WTC11 (cell line): ENCODE measurements around the gene TNFRSF19. TPM values are rescaled to one million over a fixed set of nuclear protein-coding genes. Genes with fewer than 3 reads are reported as not detected.
A peak's percentile ranks its signal among the peaks of the same experiment; 100 is the strongest.

Source experiments
- ATAC-seq: fragments of 200-7000 bp; cut with Tn5 transposase; 2 replicates; pipeline ENCODE4 v1.10.0; 2021; ENCODE audit warnings: mild to moderate bottlenecking, moderate library complexity
- CTCF ChIA-PET: fragments of 300-600 bp; sonication (Branson Sonifier 250); formaldehyde crosslinking; loops from one replicate; lab custom pipeline; 2021; ENCODE audit warnings: antibody characterized with exemption; lab: Charles Lee
- POLR2A ChIA-PET: fragments of 350-600 bp; sonication (Branson Sonifier 250); formaldehyde crosslinking; loops from one replicate; lab custom pipeline; 2021; ENCODE audit warnings: antibody characterized with exemption; lab: Charles Lee
- DNase-seq: peaks from one replicate; pipeline ENCODE4 v3.0.0; 2021; ENCODE audit warnings: low spot score
- H3K27ac Mint-ChIP-seq: 2 replicates; pipeline ENCODE4 v1.8.0; 2021; ENCODE audit warnings: mixed read lengths
- H3K27me3 Mint-ChIP-seq: 2 replicates; pipeline ENCODE4 v1.8.0; 2021; ENCODE audit warnings: low read depth, mild to moderate bottlenecking, moderate library complexity, mixed read lengths
- H3K36me3 Mint-ChIP-seq: 2 replicates; pipeline ENCODE4 v1.8.0; 2021; ENCODE audit warnings: mixed read lengths
- H3K4me1 Mint-ChIP-seq: 2 replicates; pipeline ENCODE4 v1.8.0; 2022; ENCODE audit warnings: mixed read lengths
- H3K4me3 Mint-ChIP-seq: 2 replicates; pipeline ENCODE4 v1.8.0; 2021; ENCODE audit warnings: mild to moderate bottlenecking, moderate library complexity, mixed read lengths
- H3K9me3 Mint-ChIP-seq: 2 replicates; pipeline ENCODE4 v1.8.0; 2021; ENCODE audit warnings: mixed read lengths
- ATF3 ChIP-seq: sonication (generic); formaldehyde crosslinking; conservative IDR thresholded peaks from 2 replicates; pipeline ENCODE4 v1.8.1; 2022; ENCODE audit warnings: mild to moderate bottlenecking, missing genetic modification reagents
- E2F1 ChIP-seq: sonication (generic); formaldehyde crosslinking; IDR thresholded peaks from 2 replicates; pipeline ENCODE4 v1.8.0; 2022; ENCODE audit warnings: mild to moderate bottlenecking, missing genetic modification reagents
- E2F4 ChIP-seq: sonication (generic); formaldehyde crosslinking; IDR thresholded peaks from 2 replicates; pipeline ENCODE4 v1.8.1; 2022; ENCODE audit warnings: low read depth, mild to moderate bottlenecking, moderate library complexity, missing genetic modification reagents, borderline replicate concordance
- FOXP1 ChIP-seq: sonication (generic); formaldehyde crosslinking; IDR thresholded peaks from 2 replicates; pipeline ENCODE4 v1.8.0; 2022; ENCODE audit warnings: missing genetic modification reagents, mild to moderate bottlenecking, moderate library complexity, borderline replicate concordance
- GTF2I ChIP-seq: fragments of 250-450 bp; sonication (Bioruptor Pico); conservative IDR thresholded peaks from 2 replicates; pipeline ENCODE4 v1.4.0; 2021; ENCODE audit warnings: mild to moderate bottlenecking
- JAZF1 ChIP-seq: fragments of 250-450 bp; sonication (Bioruptor Pico); IDR thresholded peaks from 2 replicates; pipeline ENCODE4 v1.9.0; 2021; ENCODE audit warnings: moderate library complexity, mild to moderate bottlenecking, inconsistent platforms
- OVOL2 ChIP-seq: fragments of 250-450 bp; sonication (Bioruptor Pico); IDR thresholded peaks from 2 replicates; pipeline ENCODE4 v1.9.0; 2021; ENCODE audit warnings: mild to moderate bottlenecking, borderline replicate concordance
- PRRX2 ChIP-seq: fragments of 250-450 bp; sonication (Bioruptor Pico); IDR thresholded peaks from 2 replicates; pipeline ENCODE4 v1.8.0; 2021; ENCODE audit warnings: mild to moderate bottlenecking
- SOX15 ChIP-seq: fragments of 250-450 bp; sonication (Bioruptor Pico); IDR thresholded peaks from 2 replicates; pipeline ENCODE4 v1.9.0; 2021; ENCODE audit warnings: mild to moderate bottlenecking
- TEAD1 ChIP-seq: sonication (generic); formaldehyde crosslinking; IDR thresholded peaks from 2 replicates; pipeline ENCODE4 v1.8.0; 2022; ENCODE audit warnings: mild to moderate bottlenecking, missing genetic modification reagents
- ZBTB21 ChIP-seq: sonication (generic); formaldehyde crosslinking; IDR thresholded peaks from 2 replicates; pipeline ENCODE4 v1.8.1; 2023; ENCODE audit warnings: mild to moderate bottlenecking, missing genetic modification reagents, borderline replicate concordance
- ZNF423 ChIP-seq: fragments of 250-450 bp; sonication (Bioruptor Pico); IDR thresholded peaks from 2 replicates; pipeline ENCODE4 v2.1.2; 2022; ENCODE audit warnings: mild to moderate bottlenecking, moderate library complexity
- ZNF425 ChIP-seq: fragments of 250-450 bp; sonication (Bioruptor Pico); conservative IDR thresholded peaks from 2 replicates; pipeline ENCODE4 v1.9.0; 2021; ENCODE audit warnings: mild to moderate bottlenecking
- ZNF671 ChIP-seq: fragments of 250-450 bp; sonication (Bioruptor Pico); IDR thresholded peaks from 2 replicates; pipeline ENCODE4 v1.8.0; 2021; ENCODE audit warnings: mild to moderate bottlenecking
- total RNA-seq: library from RNA; stranded (reverse); gene quantifications from 3 replicates; pipeline ENCODE4 v1.2.3, GENCODE V29; 2021
- TF ChIP-seq, protein P1 (sequence below): fragments of 200-600 bp; IDR thresholded peaks from 2 replicates; pipeline ENCODE4 v1.8.0; 2022; ENCODE audit warnings: antibody characterized with exemption
- TF ChIP-seq, protein P2 (sequence below): sonication (generic); formaldehyde crosslinking; IDR thresholded peaks from 2 replicates; pipeline ENCODE4 v1.8.1; 2022; ENCODE audit warnings: mild to moderate bottlenecking, missing genetic modification reagents, moderate library complexity, borderline replicate concordance
- TF ChIP-seq, protein P3 (sequence below): fragments of 250-450 bp; sonication (Bioruptor Pico); IDR thresholded peaks from 2 replicates; pipeline ENCODE4 v1.9.0; 2021; ENCODE audit warnings: mild to moderate bottlenecking
- TF ChIP-seq, protein P4 (sequence below): sonication (generic); formaldehyde crosslinking; IDR thresholded peaks from 2 replicates; pipeline ENCODE4 v1.8.1; 2023; ENCODE audit warnings: mild to moderate bottlenecking, missing genetic modification reagents, moderate library complexity
- TF ChIP-seq, protein P5 (sequence below): fragments of 250-450 bp; sonication (Bioruptor Pico); IDR thresholded peaks from 2 replicates; pipeline ENCODE4 v1.9.0; 2021; ENCODE audit warnings: mild to moderate bottlenecking, borderline replicate concordance

Gene TNFRSF19
- total RNA-seq, 1 experiment from 2014 or later, result 0.20 TPM

GRCh38 chr13:23715762-23716235, 145.6 kb downstream of the TNFRSF19 start:
- 0 out of 2 replicates have a peak, but pooled peaks have one; percentile 32 for TF ChIP-seq TEAD1
- no peak for TF ChIP-seq PRRX2
- TF ChIP-seq, protein P1, sequence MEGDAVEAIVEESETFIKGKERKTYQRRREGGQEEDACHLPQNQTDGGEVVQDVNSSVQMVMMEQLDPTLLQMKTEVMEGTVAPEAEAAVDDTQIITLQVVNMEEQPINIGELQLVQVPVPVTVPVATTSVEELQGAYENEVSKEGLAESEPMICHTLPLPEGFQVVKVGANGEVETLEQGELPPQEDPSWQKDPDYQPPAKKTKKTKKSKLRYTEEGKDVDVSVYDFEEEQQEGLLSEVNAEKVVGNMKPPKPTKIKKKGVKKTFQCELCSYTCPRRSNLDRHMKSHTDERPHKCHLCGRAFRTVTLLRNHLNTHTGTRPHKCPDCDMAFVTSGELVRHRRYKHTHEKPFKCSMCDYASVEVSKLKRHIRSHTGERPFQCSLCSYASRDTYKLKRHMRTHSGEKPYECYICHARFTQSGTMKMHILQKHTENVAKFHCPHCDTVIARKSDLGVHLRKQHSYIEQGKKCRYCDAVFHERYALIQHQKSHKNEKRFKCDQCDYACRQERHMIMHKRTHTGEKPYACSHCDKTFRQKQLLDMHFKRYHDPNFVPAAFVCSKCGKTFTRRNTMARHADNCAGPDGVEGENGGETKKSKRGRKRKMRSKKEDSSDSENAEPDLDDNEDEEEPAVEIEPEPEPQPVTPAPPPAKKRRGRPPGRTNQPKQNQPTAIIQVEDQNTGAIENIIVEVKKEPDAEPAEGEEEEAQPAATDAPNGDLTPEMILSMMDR, result peak; percentile 38
- TF ChIP-seq, protein P2, sequence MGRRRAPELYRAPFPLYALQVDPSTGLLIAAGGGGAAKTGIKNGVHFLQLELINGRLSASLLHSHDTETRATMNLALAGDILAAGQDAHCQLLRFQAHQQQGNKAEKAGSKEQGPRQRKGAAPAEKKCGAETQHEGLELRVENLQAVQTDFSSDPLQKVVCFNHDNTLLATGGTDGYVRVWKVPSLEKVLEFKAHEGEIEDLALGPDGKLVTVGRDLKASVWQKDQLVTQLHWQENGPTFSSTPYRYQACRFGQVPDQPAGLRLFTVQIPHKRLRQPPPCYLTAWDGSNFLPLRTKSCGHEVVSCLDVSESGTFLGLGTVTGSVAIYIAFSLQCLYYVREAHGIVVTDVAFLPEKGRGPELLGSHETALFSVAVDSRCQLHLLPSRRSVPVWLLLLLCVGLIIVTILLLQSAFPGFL (CRISPR knock-in tag), result no peak
- no peak for TF ChIP-seq ZNF425 (CRISPR knock-in tag)
- no peak for TF ChIP-seq SOX15 (CRISPR knock-in tag)
- no peak for TF ChIP-seq E2F4 (CRISPR knock-in tag)
- no peak for TF ChIP-seq E2F1
- TF ChIP-seq ZBTB21 (CRISPR knock-in tag), result no peak
- TF ChIP-seq ZNF671 (CRISPR knock-in tag), result no peak
- TF ChIP-seq JAZF1 (CRISPR knock-in tag), result no peak
- TF ChIP-seq OVOL2 (CRISPR knock-in tag), result no peak
- TF ChIP-seq, protein P3, sequence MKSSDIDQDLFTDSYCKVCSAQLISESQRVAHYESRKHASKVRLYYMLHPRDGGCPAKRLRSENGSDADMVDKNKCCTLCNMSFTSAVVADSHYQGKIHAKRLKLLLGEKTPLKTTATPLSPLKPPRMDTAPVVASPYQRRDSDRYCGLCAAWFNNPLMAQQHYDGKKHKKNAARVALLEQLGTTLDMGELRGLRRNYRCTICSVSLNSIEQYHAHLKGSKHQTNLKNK, result no peak
- no peak for TF ChIP-seq FOXP1 (CRISPR knock-in tag)
- peak; percentile 35; the same call in 1 of the 2 replicates for TF ChIP-seq ZNF423 (CRISPR knock-in tag)
- TF ChIP-seq GTF2I (CRISPR knock-in tag), result no peak
- TF ChIP-seq, protein P4, sequence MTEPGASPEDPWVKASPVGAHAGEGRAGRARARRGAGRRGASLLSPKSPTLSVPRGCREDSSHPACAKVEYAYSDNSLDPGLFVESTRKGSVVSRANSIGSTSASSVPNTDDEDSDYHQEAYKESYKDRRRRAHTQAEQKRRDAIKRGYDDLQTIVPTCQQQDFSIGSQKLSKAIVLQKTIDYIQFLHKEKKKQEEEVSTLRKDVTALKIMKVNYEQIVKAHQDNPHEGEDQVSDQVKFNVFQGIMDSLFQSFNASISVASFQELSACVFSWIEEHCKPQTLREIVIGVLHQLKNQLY (CRISPR knock-in tag), result no peak
- TF ChIP-seq, protein P5, sequence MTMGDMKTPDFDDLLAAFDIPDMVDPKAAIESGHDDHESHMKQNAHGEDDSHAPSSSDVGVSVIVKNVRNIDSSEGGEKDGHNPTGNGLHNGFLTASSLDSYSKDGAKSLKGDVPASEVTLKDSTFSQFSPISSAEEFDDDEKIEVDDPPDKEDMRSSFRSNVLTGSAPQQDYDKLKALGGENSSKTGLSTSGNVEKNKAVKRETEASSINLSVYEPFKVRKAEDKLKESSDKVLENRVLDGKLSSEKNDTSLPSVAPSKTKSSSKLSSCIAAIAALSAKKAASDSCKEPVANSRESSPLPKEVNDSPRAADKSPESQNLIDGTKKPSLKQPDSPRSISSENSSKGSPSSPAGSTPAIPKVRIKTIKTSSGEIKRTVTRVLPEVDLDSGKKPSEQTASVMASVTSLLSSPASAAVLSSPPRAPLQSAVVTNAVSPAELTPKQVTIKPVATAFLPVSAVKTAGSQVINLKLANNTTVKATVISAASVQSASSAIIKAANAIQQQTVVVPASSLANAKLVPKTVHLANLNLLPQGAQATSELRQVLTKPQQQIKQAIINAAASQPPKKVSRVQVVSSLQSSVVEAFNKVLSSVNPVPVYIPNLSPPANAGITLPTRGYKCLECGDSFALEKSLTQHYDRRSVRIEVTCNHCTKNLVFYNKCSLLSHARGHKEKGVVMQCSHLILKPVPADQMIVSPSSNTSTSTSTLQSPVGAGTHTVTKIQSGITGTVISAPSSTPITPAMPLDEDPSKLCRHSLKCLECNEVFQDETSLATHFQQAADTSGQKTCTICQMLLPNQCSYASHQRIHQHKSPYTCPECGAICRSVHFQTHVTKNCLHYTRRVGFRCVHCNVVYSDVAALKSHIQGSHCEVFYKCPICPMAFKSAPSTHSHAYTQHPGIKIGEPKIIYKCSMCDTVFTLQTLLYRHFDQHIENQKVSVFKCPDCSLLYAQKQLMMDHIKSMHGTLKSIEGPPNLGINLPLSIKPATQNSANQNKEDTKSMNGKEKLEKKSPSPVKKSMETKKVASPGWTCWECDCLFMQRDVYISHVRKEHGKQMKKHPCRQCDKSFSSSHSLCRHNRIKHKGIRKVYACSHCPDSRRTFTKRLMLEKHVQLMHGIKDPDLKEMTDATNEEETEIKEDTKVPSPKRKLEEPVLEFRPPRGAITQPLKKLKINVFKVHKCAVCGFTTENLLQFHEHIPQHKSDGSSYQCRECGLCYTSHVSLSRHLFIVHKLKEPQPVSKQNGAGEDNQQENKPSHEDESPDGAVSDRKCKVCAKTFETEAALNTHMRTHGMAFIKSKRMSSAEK (CRISPR knock-in tag), result no peak
- no peak for TF ChIP-seq ATF3 (CRISPR knock-in tag)
- POLR2A ChIA-PET, result no interaction called here
- DNase-seq, result peak; percentile 73
- ATAC-seq, result peak; percentile 94
- Mint-ChIP-seq H3K27ac (no peak overlapping the region), H3K9me3 (peaks cover 30% of the 10 kb centered on the region), H3K27me3 (peaks cover 3% of the 10 kb centered on the region; the same call in 1 of the 2 replicates), H3K4me1 (no peaks in the 10 kb centered on the region), H3K4me3 (no peak overlapping the region), H3K36me3 (peaks cover 18% of the 10 kb centered on the region)
- CTCF ChIA-PET, result interaction anchor here (0.6 to 1.4 kb wide), 16 partner anchors 10 to 513 kb away, joined by 3 to 9 read pairs (median 4); partner anchors contain the start of gene MIPEP
